GM12872 (cell line): ENCODE data around the gene CLPSL2.

Source experiments
- CTCF ChIP-seq: IDR thresholded peaks from 3 replicates; pipeline ENCODE4 v1.5.1; 2011; ENCODE audit warnings: low read depth, mild to moderate bottlenecking, low read length, moderate library complexity; ENCODE audit not compliant: insufficient read depth

CLPSL2 gene

GRCh38 chr6:35771343-35771627 lies 5.1 kb upstream of the CLPSL2 start:
- TF ChIP-seq CTCF, result no peak

GRCh38 chr6:35774116-35774794 lies 2.1 kb upstream of the CLPSL2 start:
- no peak for TF ChIP-seq CTCF

- TF ChIP-seq CTCF, result no peak
Observed at GRCh38 chr6:35775031-35775430, 1.4 kb upstream of the CLPSL2 start.

- TF ChIP-seq CTCF, result no peak
Observed at GRCh38 chr6:35777356-35778102, 1.1 kb downstream of the CLPSL2 start.

GRCh38 chr6:35778437-35778836 lies 2.0 kb downstream of the CLPSL2 start:
- TF ChIP-seq CTCF, result no peak

- TF ChIP-seq CTCF, result no peak
Observed at GRCh38 chr6:35780719-35781118, 4.3 kb downstream of the CLPSL2 start, which contains the start of gene CLPSL1. TSS of gene CLPSL1 (plus strand) at chr6:35781019. CDS start at chr6:35781111, 92 bp downstream.

GRCh38 chr6:35781290-35781689 lies 4.9 kb downstream of the CLPSL2 start:
- no peak for TF ChIP-seq CTCF
